ENCODE data around the gene ANKRD13C. TPM values are rescaled to one million over a fixed set of nuclear protein-coding genes. Genes with fewer than 3 reads are reported as not detected.

ANKRD13C gene
- polyA plus RNA-seq, 3 donors: 30.1 to 32.8 (median 31.9) TPM

DNA sequence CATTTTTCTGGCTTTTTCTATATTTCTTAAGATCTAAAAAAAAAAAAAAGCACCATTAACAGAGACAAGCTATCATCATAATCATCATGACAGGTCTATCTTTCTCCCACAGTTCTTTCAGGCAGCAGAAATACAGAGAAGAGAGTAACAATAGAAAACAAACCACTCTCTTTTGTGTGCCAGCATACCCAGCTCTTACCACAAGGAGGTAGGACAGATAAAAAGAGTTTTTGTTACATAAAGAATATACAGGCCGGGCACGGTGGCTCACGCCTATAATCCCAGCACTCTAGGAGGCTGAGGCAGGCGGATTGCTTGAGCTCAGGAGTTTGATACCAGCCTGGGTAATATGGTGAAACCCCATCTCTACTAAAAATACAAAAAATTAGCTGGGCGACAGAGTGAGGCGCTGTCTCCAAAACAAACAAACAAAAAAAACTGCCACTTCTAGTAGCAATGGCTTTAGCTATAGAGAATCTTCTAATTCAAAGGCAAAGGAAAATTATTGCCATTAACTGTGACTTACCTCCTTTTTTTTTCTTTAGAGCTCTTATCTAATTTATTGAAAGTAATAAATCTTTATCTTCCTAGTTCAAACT lies 39.7 kb downstream of the ANKRD13C start:
- no peak for DNase-seq (ENCODE audit: low read depth in 3 of 3, low spot score in 2 of 3)

DNA sequence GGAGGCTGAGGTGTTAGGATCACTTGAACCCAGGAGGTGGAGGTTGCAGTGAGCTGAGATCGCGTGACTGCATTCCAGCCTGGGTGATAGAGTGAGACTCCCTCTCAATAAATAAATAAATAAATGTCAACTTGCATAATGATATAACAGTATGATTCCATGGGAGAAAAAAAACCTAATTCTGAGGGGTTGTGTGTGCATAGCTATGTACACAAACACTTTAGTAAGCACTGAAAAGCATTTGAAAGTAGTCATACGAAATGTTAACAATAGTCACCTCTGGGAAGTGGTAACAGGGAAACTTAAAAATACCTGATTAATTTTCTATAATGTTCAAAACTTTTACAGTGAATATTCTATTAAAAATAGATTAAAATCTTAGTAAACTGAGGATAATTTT lies 43.2 kb downstream of the ANKRD13C start:
- no peak for DNase-seq (ENCODE audit: low read depth in 3 of 3, low spot score in 2 of 3)

DNA sequence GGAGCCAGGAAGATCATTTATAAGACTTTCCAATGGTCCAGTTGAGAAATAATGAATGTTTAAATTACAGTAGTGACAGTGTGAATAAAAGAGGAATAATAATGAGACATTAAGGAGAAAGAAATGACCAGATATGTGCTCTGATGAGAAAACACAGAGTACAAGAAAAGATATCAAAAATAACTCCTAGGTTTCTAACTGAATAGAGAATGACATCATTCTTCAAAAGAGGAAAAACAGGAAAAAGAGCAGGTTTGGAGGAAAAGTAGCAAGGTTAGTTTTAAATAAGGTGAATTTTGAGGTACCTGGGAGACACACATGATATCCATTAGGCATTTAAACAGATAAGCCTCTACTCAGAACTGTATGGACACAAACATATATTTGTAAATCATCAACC lies 55.0 kb downstream of the ANKRD13C start:
- no peak for DNase-seq (ENCODE audit: low read depth in 3 of 3, low spot score in 2 of 3)

DNA sequence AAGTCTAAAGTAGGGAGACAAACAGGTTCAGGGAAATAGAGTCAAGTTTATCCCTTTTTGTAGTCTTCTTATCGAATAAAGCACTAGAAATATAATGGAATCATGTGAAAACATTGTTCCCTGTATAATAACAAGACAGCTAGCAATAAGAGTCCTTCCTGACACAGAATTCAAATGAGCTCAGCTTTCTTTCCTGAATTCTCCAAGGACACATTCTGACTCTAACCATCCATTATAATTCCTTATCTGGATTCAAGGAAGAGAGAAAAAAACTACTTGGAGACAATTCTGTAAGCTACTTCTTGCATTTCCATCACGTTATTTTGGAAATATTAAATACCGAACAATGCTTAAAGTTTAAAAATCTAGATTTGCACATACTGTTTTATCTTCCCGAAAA lies 58.8 kb downstream of the ANKRD13C start:
- DNase-seq (ENCODE audit: low read depth in 3 of 3, low spot score in 2 of 3): no peak

DNA sequence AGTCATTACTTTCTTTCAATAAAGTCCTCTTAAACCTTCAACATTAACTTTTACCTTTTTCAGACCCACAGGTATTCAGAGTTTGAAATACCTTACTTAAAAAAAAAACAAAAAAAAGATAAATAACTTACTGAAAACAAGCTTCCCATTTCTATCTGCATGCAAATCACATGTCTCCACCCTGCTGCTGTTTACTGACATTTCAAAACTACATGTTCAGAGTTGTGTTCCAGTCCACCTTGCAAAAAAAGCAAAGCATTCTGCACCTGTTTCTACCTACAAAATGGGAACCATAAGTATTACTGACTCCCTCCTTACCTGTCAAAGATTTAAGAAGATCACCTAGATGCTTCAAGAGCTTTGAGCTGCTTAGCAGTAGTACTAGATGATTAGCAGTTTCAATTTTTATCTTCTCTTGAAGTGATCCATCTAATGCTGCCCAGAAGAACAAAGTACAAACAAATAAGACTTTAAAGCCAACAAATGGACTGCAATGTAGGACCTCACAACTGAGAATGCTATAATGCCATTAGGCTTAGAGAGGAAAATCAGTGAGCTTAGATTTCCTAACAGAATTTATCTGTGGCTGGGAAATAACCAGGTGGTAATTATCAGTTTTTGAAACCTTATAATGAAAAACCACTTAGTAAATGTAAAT lies 61.2 kb downstream of the ANKRD13C start:
- no peak for DNase-seq (ENCODE audit: low read depth in 3 of 3, low spot score in 2 of 3)

DNA sequence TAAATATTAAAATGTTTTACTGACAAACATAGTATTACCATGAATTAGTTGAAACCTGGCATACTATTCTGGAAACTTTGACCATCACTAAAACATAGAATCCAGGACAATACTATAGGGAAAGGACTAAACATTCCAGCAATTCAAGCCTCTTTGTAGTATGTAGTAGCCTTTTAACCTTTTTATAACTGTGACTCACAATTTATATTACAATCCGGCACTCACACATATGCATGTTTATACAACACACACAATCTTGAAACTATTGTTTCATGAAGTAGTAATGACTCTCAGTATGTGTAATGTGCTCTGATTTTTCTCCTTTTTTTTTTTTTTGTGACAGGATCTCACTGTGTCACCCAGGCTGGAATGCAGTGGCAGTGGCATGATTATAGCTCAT lies 64.3 kb downstream of the ANKRD13C start:
- no peak for DNase-seq (ENCODE audit: low read depth in 3 of 3, low spot score in 2 of 3)

DNA sequence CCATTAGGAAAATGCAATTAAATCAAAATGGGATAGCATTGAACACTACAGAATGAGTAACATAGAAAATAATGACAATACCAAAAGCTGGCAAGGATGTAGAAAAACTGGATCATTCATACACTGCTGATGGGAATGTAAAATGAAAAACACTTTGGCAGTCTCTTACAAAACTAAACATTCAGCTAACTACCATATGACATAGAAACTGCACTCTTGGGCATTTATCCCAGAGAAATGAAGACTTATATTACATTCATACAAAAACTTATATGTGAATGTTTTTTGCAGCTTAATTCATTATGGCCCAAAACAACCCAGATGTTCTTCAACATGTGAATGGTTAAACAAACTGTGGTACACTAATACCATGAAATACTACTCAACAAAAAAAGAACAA lies 66.4 kb downstream of the ANKRD13C start:
- no peak for DNase-seq (ENCODE audit: low read depth in 3 of 3, low spot score in 2 of 3)

DNA sequence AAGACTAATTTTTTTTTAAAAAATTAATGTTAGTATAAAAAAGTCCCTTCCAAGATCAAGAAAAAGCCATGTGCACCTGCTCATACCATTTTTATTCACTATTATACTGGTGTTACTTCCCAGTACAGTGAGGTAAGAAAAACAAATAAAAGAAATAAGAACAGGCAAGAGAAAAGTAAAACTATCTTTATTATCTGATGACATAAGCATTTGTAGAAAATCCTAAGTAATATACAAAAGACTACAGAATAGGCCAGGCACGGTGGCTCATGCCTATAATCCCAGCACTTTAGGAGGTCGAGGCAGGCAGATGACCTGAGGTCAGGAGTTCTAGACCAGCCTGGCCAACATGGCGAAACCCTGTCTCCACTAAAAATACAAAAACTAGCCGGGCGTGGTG lies 68.1 kb downstream of the ANKRD13C start:
- no peak for DNase-seq (ENCODE audit: low read depth in 3 of 3, low spot score in 2 of 3)

DNA sequence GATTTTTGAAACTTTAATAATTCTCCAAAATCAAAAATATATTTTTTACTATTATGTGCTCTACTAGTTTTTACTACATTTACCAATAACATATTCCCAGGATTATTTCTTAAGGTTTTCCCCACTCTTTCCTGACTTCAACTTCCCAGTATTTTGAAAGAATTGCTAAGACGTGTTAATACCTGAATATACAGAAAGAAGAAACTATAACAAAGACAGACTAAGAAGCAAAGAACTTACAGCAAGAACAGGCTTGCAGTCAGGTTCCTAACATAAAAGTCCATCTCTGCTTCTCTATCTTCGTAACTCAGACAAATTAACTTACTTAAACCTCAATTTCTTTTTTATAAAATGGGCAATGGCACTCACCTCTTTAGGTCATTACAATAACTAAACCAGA lies 70.2 kb downstream of the ANKRD13C start:
- DNase-seq (ENCODE audit: low read depth in 3 of 3, low spot score in 2 of 3): no peak

DNA sequence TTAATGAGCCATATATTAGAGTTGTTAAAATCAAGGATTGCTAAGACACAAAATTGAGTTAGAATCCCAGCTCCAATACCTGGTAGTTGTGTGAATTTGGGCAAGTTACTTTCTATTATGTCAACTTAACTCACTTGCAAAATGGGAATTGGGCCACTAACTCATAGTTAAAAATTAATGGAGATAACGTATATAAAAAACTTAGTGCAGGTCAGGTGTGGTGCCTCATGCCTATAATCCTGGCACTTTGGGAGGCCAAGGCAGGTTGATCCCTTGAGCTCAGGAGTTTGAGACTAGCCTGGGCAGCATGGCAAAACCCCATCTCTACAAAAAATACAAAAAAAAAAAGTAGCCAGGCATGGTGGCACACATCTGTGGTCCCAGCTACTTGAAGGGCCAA lies 75.8 kb downstream of the ANKRD13C start:
- DNase-seq (ENCODE audit: low read depth in 3 of 3, low spot score in 2 of 3): no peak

DNA sequence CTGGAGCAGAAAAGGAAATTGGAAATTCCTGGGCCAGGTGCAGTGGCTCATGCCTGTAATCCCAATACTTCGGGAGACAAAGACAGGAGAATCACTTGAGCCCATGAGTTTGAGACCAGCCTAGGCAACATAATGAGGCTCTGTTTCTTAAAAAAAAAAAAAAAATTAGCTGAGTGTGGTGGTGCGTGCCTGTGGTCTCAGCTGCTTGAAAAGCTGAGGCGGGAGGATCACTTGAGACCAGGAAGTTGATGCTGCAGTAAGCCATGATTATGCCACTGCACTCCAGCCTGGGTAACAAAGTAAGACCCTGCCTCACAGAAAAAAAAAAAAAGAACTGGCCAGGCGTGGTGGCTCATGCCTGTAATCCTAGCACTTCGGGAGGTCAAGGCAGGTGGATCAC lies 76.6 kb downstream of the ANKRD13C start:
- no peak for DNase-seq (ENCODE audit: low read depth in 3 of 3, low spot score in 2 of 3)

DNA sequence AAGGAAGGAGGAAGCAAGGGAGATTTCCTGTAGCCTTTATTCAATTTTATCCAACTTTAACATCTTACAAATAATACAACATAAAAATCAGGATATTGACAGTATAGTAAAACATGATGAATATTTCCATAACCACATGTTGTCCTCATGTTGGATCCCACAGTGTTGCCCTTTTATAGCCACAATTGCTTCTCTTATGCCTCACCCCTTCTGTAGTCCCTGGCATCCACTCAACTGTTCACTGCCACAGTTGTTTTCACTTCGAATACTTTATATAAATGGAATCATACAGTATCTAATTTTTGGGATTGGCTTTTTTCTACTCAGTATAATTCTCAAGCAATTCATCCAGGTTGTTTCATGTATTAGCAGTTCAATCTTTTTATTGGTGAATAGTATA lies 88.6 kb downstream of the ANKRD13C start:
- DNase-seq (ENCODE audit: low read depth in 3 of 3, low spot score in 2 of 3): no peak

DNA sequence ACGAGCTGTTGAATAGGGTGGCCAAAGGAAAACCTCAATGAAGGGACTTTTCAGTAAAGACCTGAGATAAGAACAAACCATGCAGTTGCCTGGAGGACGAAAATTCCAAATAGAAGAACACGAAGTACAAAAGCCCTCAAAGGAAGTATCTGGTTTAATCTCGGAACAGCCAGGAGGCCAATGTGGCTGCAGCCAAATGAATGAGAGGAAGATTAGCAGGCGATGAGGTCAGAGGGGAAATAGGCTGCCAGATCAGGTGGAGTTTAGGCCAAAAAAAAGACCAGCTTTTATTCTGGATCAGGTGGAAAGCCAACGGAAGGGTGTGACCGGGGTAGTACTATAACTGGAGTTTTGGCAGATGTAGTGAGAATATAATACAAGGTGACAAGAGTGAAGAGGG lies 89.7 kb downstream of the ANKRD13C start:
- no peak for DNase-seq (ENCODE audit: low read depth in 3 of 3, low spot score in 2 of 3)

DNA sequence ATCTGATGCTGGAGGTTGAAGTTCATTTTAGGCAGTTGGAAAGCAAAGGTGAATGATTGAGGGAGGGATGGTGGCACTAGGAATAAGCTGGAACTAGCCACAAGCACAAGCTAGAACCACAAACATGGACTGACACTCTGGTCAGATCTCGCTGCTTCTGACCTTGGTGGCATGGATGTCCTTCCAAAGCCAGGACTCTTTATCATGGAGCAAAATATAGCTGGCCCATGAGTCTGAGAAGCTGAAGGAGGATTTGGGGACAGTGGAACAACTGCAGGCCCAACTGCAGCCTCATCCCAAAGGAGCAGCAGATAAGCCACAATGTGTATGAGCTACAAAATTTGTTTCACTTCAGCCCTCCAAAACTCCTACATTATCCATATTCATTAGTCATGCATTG lies 97.9 kb downstream of the ANKRD13C start:
- no peak for DNase-seq (ENCODE audit: low read depth in 3 of 3, low spot score in 2 of 3)

DNA sequence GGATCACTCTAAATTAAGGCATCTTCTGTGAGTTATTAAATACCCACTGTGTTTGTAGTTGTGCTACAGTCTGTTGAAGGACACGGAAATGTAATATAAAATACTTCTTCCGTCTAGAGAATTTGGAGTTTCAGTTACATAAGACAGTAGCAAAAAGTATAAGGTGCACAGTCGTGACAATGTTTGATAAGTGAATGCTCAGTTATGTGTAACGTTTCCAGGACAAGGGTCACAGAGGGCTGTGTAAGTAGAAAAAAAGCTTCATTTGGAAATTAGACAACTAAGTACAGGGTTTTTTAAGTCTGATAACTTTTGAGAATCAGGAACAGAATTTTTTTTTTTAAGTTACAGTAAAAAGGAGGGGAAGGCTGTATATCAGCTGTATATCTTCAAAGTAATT lies 105.8 kb downstream of the ANKRD13C start:
- no peak for DNase-seq (ENCODE audit: low read depth in 3 of 3, low spot score in 2 of 3)

DNA sequence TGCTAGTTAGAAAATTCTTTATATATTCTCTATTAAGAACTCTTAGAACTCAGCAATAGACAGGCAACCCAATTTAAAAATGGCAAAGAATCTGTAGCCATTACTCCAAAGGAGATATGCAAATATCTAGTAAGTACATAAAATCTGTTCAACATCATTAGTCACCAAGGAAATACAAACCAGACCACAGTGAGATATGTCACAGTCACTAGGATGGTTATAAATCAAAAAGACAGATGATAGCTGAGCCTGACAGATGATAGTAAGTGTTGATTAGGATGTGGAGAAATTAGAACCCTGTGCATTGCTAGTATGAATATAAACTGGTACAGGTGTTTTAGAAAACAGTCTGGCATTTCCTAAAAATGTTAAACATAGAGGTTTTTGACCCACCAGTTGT lies 106.8 kb downstream of the ANKRD13C start:
- DNase-seq (ENCODE audit: low read depth in 3 of 3, low spot score in 2 of 3): no peak

DNA sequence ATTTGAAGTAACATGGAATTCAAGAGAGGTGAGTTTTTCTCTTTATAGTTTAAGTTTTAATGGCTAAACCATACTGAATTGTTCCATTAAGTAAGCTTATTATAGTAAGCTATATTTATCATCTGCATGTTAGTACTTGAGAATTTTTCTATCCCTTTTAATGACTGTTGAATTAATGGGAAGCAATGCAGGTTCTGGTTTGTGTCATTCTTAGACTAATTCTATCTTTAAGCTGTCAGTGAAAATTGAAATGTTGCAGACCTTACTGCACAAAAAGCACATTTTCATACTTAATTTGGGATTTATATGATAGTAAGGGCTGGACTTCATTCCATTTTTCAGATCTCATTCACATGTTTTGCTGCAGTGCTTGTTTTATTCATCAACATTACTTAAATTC lies 107.4 kb downstream of the ANKRD13C start:
- no peak for DNase-seq (ENCODE audit: low read depth in 3 of 3, low spot score in 2 of 3)

DNA sequence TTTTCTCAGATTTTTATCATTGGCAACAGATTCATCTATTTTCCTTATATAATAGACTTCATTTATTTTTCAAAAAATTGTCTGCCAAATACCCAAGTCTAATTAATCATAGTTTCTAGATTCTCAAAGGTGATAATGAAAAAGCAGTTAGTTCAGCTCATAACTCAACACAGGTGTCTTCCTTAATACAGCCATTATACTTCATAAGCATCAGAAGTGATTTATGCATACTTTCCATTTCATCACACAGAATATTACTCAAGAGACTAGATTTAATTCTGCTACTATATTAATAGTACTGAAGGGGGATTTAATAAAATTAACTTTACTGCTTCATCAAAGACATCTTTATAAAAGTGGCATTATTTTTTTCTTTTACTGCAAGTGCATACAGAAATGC lies 114.6 kb downstream of the ANKRD13C start:
- no peak for DNase-seq (ENCODE audit: low read depth in 3 of 3, low spot score in 2 of 3)

DNA sequence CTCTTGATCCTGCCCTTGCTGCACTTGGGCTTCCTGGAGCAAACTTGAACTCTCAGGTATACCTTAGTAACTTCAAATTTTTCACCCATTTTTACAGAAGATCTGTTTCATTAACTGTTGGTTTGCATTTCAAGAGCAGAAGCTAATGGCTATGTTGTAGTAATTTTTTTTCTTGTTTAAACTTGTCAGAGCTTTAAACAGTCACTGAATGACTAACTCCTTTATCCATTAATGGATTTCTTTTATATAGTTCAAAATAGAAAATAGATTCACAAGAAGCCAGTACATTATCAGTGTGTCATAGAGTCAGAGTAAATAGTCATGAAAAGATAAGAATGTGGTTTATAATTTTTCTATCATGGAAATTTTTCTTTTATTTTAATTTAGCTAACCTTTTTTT lies 119.8 kb downstream of the ANKRD13C start:
- no peak for DNase-seq (ENCODE audit: low read depth in 3 of 3, low spot score in 2 of 3)

DNA sequence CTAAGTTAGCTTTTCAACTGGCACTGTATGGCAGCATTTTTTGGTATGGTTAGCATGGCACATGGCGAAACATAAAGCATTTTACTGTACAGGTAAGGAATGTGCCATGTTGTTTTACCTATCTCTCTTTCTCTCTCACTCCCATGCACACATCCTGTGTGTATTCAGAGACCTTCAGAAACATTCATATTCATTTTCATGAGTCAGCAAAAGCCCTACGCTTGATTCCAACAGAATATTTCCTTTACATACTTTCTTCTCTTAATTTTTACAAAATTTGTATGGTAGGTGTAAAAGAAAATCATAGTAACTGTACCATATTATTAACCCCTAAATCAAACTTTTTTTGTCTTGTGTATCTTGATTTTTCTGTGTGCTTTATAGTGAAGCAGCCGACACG lies 123.0 kb downstream of the ANKRD13C start:
- no peak for DNase-seq (ENCODE audit: low read depth in 3 of 3, low spot score in 2 of 3)

DNA sequence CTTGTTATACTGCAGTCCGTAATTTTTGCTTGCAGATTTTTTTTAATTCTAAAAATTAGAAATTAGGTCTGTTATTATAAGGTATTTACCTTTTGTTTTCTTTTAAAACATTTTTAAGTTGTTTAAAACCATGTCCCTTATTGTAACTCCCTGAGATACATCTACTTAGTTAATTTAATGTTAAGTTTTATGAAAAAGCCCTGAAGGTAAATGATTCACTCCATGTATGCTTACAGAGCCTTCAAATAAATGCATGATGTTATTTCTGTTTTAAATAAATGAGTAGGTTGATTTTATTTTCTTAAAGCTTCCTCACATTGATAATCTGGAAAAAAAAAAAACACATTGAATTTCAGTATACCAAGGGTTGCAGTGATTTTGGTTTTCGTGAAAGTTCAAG lies 125.9 kb downstream of the ANKRD13C start:
- no peak for DNase-seq (ENCODE audit: low read depth in 3 of 3, low spot score in 2 of 3)

DNA sequence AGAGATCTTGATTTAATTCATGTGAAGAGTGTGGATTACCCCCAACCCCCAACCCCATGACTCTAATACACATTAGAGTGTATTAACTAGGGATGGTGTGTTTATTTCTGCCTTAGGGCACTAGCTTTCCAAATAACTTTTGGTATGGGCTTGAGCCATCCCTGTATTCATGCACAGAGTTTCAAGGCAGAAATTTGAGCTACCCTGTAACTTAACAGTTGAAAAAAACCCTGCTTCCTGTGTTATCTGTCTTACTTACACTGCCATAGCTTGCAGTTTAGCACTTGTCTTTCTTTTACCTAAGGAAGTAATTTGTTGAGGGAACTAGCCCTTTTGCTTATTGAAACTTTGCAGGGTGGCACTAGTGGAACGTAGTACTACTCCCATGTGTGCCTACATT lies 127.1 kb downstream of the ANKRD13C start:
- no peak for DNase-seq (ENCODE audit: low read depth in 3 of 3, low spot score in 2 of 3)

DNA sequence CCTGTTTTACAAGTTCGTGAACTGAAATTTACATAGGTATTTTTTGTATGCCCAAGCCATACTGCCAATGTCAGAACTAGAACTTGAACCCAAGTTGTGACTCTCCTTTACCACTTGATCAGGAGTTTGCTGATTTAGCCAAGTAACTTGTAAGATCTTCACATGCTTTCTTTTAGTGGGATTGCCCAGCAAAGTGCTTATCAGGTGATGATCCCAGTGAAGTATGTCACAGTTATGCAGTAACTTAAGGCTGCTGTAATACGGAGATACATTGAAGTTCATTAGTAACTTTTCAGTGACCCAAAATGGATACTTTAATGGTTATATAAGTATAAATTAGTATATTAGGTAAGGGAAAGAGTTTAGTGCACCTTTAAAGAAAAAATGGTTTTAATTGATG lies 129.6 kb downstream of the ANKRD13C start:
- DNase-seq (ENCODE audit: low read depth in 3 of 3, low spot score in 2 of 3): no peak

All from right renal cortex interstitium (tissue), 3 donors.